ENCODE data around the gene SUMO1. TPM values are rescaled to one million over a fixed set of nuclear protein-coding genes. Genes with fewer than 3 reads are reported as not detected.

Gene SUMO1
- total RNA-seq, 2 experiments from 2014 or later: 69.8 to 98.9 TPM

- TF ChIP-seq, protein P1, sequence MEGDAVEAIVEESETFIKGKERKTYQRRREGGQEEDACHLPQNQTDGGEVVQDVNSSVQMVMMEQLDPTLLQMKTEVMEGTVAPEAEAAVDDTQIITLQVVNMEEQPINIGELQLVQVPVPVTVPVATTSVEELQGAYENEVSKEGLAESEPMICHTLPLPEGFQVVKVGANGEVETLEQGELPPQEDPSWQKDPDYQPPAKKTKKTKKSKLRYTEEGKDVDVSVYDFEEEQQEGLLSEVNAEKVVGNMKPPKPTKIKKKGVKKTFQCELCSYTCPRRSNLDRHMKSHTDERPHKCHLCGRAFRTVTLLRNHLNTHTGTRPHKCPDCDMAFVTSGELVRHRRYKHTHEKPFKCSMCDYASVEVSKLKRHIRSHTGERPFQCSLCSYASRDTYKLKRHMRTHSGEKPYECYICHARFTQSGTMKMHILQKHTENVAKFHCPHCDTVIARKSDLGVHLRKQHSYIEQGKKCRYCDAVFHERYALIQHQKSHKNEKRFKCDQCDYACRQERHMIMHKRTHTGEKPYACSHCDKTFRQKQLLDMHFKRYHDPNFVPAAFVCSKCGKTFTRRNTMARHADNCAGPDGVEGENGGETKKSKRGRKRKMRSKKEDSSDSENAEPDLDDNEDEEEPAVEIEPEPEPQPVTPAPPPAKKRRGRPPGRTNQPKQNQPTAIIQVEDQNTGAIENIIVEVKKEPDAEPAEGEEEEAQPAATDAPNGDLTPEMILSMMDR (conservative IDR thresholded peaks at IDR 0.05; ENCODE audit: low read length): no peak
- TF ChIP-seq EZH2phosphoT487 (IDR thresholded peaks at IDR 0.05; ENCODE audit: borderline replicate concordance, low read depth, low read length): no peak
- Histone ChIP-seq H3K36me3 (ENCODE audit: insufficient read depth, low read length) (peaks cover 62% of the 10 kb centered on the region), H2AFZ (ENCODE audit: low read length) (no peak overlapping the region), H3K79me2 (ENCODE audit: insufficient read depth, low read depth, low read length) (no peaks in the 10 kb centered on the region), H3K4me3 (ENCODE audit: low read depth, low read length, poor library complexity, severe bottlenecking) (no peak overlapping the region), H3K4me2 (ENCODE audit: low read length) (no peak overlapping the region), H4K20me1 (ENCODE audit: insufficient read depth, low read length) (no peaks in the 10 kb centered on the region), H3K9me3 (ENCODE audit: low read length) (no peaks in the 10 kb centered on the region), H3K9me2 (ENCODE audit: insufficient read depth, low read length) (no peaks in the 10 kb centered on the region), H3K27ac (ENCODE audit: low read depth, low read length, poor library complexity, severe bottlenecking) (no peak overlapping the region), H3K4me1 (ENCODE audit: insufficient read depth, low read length, poor library complexity, severe bottlenecking) (peaks cover 10% of the 10 kb centered on the region)
- no peak for DNase-seq (ENCODE audit: low spot score)
- POLR2A ChIA-PET: interaction anchor here (0.6 to 1.4 kb wide), 6 partner anchors 8 to 1578 kb away, joined by 3 to 5 read pairs (median 3); no protein-coding TSS in a partner anchor
- intact Hi-C loops (cut with micrococcal nuclease; ENCODE audit: unreplicated experiment): no loop called here
- CTCF ChIA-PET (ENCODE audit: unreplicated experiment): no interaction called here
- BruUV-seq (replicated peaks): no TSS peak
Observed at GRCh38 chr2:202208526-202208925, 29.9 kb downstream of the SUMO1 start.

DNA sequence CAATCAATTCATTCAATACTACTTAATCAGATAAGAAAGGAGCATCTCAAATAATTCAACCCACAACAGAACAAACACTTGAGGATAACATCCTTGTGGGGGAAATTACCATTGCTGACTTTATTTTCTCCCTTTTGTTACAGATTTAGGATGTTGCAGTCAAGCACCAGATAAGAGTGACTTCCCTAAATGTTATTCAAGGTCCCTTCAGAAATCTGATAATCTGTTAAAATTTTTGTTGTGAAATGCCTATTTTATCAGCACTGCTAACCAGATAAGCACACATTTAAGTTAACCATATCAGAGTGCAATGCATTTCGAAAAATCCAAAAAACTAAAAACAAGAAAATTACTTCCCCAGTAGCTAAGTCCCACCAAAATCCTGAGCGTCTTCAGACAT is 33.5 kb downstream of the SUMO1 start:
- TF ChIP-seq EZH2phosphoT487 (IDR thresholded peaks at IDR 0.05; ENCODE audit: borderline replicate concordance, low read depth, low read length): no peak
- TF ChIP-seq, protein P1 (conservative IDR thresholded peaks at IDR 0.05; ENCODE audit: low read length): no peak
- Histone ChIP-seq H3K27ac (ENCODE audit: low read depth, low read length, poor library complexity, severe bottlenecking) (no peak overlapping the region), H3K4me2 (ENCODE audit: low read length) (no peak overlapping the region), H3K4me1 (ENCODE audit: insufficient read depth, low read length, poor library complexity, severe bottlenecking) (peaks cover 10% of the 10 kb centered on the region), H3K9me3 (ENCODE audit: low read length) (no peaks in the 10 kb centered on the region), H3K4me3 (ENCODE audit: low read depth, low read length, poor library complexity, severe bottlenecking) (no peak overlapping the region), H3K79me2 (ENCODE audit: insufficient read depth, low read depth, low read length) (no peaks in the 10 kb centered on the region), H2AFZ (ENCODE audit: low read length) (no peak overlapping the region), H3K9me2 (ENCODE audit: insufficient read depth, low read length) (no peaks in the 10 kb centered on the region), H3K36me3 (ENCODE audit: insufficient read depth, low read length) (peaks cover 34% of the 10 kb centered on the region; the same call in 1 of the 2 replicates), H4K20me1 (ENCODE audit: insufficient read depth, low read length) (no peaks in the 10 kb centered on the region)
- intact Hi-C loops (cut with micrococcal nuclease; ENCODE audit: unreplicated experiment): no loop called here
- no peak for DNase-seq (ENCODE audit: low spot score)
- BruUV-seq (replicated peaks): no TSS peak
- CTCF ChIA-PET (ENCODE audit: unreplicated experiment): no interaction called here
- POLR2A ChIA-PET: interaction anchor here (0.5 to 0.9 kb wide), 4 partner anchors 13 to 972 kb away, joined by 3 to 4 read pairs (median 4); no protein-coding TSS in a partner anchor

GRCh38 chr2:202203348-202203747 is 35.0 kb downstream of the SUMO1 start:
- intact Hi-C loops (cut with micrococcal nuclease; ENCODE audit: unreplicated experiment): no loop called here
- Histone ChIP-seq H3K4me1 (ENCODE audit: insufficient read depth, low read length, poor library complexity, severe bottlenecking) (peaks cover 10% of the 10 kb centered on the region), H3K4me2 (ENCODE audit: low read length) (no peak overlapping the region), H3K27ac (ENCODE audit: low read depth, low read length, poor library complexity, severe bottlenecking) (no peak overlapping the region), H3K9me3 (ENCODE audit: low read length) (no peaks in the 10 kb centered on the region), H3K79me2 (ENCODE audit: insufficient read depth, low read depth, low read length) (no peaks in the 10 kb centered on the region), H3K9me2 (ENCODE audit: insufficient read depth, low read length) (no peaks in the 10 kb centered on the region), H4K20me1 (ENCODE audit: insufficient read depth, low read length) (no peaks in the 10 kb centered on the region), H3K36me3 (ENCODE audit: insufficient read depth, low read length) (peaks cover 22% of the 10 kb centered on the region; the same call in 1 of the 2 replicates), H2AFZ (ENCODE audit: low read length) (no peak overlapping the region), H3K4me3 (ENCODE audit: low read depth, low read length, poor library complexity, severe bottlenecking) (no peak overlapping the region)
- ChIA-PET POLR2A (no interaction called here), CTCF (ENCODE audit: unreplicated experiment) (no interaction called here)
- no peak for DNase-seq (ENCODE audit: low spot score)
- no TSS peak for BruUV-seq (replicated peaks)
- no peak for TF ChIP-seq EZH2phosphoT487 (IDR thresholded peaks at IDR 0.05; ENCODE audit: borderline replicate concordance, low read depth, low read length)
- TF ChIP-seq, protein P1 (conservative IDR thresholded peaks at IDR 0.05; ENCODE audit: low read length): no peak

All from OCI-LY7 (cell line).